Measurements from ENCODE around the gene RALGDS. TPM values are rescaled to one million over a fixed set of nuclear protein-coding genes. Genes with fewer than 3 reads are reported as not detected.
"Not testable (repeated sequence)": the region's sequence is repeated elsewhere in the genome, so short reads cannot be mapped to it uniquely, and the experiment has no call there.

Gene RALGDS
- polyA plus RNA-seq, 10 donors = 39.8 to 59.2 (median 47.4) TPM

DNA sequence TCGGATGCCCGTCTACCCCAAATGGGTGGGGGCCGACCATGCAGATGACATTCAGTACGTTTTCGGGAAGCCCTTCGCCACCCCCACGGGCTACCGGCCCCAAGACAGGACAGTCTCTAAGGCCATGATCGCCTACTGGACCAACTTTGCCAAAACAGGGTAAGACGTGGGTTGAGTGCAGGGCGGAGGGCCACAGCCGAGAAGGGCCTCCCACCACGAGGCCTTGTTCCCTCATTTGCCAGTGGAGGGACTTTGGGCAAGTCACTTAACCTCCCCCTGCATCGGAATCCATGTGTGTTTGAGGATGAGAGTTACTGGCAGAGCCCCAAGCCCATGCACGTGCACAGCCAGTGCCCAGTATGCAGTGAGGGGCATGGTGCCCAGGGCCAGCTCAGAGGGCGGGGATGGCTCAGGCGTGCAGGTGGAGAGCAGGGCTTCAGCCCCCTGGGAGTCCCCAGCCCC lies 50.5 kb downstream of the RALGDS start:
- DNase-seq = not testable (repeated sequence)

DNA sequence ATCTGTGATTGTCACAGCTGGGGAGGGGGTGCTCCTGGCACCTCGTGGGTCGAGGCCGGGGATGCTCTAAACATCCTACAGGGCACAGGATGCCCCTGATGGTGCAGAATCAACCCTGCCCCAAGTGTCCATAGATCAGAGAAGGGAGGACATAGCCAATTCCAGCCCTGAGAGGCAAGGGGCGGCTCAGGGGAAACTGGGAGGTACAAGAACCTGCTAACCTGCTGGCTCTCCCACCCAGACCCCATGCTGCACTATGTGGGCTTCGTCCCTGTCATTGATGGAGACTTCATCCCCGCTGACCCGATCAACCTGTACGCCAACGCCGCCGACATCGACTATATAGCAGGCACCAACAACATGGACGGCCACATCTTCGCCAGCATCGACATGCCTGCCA lies 52.6 kb downstream of the RALGDS start:
- DNase-seq = not testable (repeated sequence)

GRCh38 chr9:133067813-133068212 lies 53.2 kb downstream of the RALGDS start:
- DNase-seq = no peak

DNA sequence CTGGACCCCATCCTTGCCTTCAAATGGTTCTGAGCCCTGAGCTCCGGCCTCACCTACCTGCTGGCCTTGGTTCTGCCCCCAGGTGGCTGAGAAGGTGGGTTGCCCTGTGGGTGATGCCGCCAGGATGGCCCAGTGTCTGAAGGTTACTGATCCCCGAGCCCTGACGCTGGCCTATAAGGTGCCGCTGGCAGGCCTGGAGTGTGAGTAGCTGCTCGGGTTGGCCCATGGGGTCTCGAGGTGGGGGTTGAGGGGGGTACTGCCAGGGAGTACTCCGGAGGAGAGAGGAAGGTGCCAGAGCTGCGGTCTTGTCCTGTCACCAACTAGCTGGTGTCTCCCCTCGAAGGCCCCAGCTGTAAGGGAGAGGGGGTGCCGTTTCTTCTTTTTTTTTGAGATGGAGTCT lies 54.0 kb downstream of the RALGDS start:
- DNase-seq = no peak

DNA sequence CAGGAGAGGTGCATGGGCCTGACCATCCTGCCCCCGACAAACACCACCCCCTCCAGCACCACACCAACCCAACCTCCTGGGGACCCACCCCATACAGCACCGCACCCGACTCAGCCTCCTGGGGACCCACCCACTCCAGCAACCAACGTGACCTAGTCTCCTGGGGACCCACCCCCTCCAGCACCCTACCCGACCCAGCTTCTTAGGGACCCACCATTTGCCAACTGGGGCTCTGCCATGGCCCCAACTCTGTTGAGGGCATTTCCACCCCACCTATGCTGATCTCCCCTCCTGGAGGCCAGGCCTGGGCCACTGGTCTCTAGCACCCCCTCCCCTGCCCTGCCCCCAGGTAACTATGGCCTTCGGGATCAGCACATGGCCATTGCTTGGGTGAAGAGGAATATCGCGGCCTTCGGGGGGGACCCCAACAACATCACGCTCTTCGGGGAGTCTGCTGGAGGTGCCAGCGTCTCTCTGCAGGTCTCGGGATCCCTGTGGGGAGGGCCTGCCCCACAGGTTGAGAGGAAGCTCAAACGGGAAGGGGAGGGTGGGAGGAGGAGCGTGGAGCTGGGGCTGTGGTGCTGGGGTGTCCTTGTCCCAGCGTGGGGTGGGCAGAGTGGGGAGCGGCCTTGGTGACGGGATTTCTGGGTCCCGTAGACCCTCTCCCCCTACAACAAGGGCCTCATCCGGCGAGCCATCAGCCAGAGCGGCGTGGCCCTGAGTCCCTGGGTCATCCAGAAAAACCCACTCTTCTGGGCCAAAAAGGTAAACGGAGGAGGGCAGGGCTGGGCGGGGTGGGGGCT lies 54.7 kb downstream of the RALGDS start:
- DNase-seq = no peak

DNA sequence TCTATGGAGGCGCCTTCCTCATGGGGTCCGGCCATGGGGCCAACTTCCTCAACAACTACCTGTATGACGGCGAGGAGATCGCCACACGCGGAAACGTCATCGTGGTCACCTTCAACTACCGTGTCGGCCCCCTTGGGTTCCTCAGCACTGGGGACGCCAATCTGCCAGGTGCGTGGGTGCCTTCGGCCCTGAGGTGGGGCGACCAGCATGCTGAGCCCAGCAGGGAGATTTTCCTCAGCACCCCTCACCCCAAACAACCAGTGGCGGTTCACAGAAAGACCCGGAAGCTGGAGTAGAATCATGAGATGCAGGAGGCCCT lies 56.0 kb downstream of the RALGDS start:
- no peak for DNase-seq

DNA sequence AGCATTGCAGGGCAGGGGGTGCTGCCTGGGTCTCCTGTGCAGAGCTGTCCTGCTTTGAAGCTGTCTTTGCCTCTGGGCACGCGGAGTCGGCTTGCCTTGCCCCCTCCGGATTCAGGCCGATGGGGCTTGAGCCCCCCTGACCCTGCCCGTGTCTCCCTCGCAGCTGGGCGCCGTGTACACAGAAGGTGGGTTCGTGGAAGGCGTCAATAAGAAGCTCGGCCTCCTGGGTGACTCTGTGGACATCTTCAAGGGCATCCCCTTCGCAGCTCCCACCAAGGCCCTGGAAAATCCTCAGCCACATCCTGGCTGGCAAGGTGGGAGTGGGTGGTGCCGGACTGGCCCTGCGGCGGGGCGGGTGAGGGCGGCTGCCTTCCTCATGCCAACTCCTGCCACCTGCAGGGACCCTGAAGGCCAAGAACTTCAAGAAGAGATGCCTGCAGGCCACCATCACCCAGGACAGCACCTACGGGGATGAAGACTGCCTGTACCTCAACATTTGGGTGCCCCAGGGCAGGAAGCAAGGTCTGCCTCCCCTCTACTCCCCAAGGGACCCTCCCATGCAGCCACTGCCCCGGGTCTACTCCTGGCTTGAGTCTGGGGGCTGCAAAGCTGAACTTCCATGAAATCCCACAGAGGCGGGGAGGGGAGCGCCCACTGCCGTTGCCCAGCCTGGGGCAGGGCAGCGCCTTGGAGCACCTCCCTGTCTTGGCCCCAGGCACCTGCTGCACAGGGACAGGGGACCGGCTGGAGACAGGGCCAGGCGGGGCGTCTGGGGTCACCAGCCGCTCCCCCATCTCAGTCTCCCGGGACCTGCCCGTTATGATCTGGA lies 56.6 kb downstream of the RALGDS start:
- DNase-seq = no peak

DNA sequence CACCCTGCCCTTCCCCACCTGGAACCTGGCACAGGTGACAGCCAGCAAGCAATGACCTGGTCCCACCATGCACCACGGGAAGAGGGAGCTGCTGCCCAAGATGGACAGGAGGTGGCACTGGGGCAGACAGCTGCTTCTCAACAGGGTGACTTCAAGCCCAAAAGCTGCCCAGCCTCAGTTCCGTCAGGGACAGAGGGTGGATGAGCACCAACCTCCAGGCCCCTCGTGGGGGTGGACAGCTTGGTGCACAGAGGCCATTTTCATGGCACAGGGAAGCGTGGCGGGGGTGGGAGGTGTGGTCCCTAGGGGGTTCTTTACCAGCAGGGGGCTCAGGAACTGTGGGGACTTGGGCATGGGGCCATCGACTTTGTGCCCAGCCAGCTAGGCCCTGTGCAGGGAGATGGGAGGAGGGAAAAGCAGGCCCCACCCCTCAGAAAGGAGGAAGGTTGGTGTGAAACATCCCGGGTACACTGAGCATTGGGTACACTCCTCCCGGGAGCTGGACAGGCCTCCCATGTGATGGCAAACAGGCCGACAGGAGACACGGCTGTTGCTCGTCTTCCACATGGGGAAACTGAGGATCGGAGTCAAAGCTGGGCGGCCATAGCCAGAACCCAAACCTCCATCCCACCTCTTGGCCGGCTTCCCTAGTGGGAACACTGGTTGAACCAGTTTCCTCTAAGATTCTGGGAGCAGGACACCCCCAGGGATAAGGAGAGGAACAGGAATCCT lies 57.4 kb downstream of the RALGDS start:
- no peak for DNase-seq

DNA sequence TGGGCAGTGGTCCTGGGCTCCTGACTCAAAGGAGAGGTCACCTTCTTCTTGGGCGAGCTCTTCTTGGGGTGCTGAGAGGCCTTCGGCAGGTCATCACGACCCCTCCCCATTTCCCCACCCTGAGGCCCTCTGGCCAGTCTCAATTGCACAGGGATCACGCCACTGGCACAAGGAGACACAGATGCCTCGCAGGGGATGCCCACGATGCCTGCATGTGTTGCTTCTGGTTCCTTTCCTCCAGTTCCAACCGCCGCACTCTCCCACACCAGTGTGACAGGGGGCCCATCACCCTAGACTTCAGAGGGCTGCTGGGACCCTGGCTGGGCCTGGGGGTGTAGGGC lies 57.9 kb downstream of the RALGDS start:
- no peak for DNase-seq

- DNase-seq = not testable (repeated sequence)
Measured at GRCh38 chr9:133062569-133062968, 58.5 kb downstream of the RALGDS start.

DNA sequence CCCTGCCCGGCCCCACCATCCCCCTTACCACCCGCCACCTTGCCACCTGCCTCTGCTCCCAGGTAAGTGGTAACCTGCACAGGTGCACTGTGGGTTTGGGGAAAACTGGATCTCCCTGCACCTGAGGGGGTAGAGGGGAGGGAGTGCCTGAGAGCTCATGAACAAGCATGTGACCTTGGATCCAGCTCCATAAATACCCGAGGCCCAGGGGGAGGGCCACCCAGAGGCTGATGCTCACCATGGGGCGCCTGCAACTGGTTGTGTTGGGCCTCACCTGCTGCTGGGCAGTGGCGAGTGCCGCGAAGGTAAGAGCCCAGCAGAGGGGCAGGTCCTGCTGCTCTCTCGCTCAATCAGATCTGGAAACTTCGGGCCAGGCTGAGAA lies 59.3 kb downstream of the RALGDS start, which contains the start of gene CEL:
TSS of gene CEL (plus strand) at position 218 of the 382 bp plus-strand sequence. CDS start at position 240, 22 bp downstream.
- not testable (repeated sequence) for DNase-seq

DNA sequence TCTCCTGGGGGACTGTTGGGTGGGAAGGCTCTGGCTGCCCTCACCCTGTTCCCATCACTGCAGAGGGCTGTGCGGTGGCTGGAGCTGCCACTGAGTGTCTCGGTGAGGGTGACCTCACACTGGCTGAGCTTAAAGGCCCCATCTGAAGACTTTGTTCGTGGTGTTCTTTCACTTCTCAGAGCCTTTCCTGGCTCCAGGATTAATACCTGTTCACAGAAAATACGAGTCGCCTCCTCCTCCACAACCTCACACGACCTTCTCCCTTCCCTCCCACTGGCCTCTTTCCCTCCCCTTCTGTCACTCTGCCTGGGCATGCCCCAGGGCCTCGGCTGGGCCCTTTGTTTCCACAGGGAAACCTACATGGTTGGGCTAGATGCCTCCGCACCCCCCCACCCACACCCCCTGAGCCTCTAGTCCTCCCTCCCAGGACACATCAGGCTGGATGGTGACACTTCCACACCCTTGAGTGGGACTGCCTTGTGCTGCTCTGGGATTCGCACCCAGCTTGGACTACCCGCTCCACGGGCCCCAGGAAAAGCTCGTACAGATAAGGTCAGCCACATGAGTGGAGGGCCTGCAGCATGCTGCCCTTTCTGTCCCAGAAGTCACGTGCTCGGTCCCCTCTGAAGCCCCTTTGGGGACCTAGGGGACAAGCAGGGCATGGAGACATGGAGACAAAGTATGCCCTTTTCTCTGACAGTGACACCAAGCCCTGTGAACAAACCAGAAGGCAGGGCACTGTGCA lies 59.8 kb downstream of the RALGDS start:
- not testable (repeated sequence) for DNase-seq

DNA sequence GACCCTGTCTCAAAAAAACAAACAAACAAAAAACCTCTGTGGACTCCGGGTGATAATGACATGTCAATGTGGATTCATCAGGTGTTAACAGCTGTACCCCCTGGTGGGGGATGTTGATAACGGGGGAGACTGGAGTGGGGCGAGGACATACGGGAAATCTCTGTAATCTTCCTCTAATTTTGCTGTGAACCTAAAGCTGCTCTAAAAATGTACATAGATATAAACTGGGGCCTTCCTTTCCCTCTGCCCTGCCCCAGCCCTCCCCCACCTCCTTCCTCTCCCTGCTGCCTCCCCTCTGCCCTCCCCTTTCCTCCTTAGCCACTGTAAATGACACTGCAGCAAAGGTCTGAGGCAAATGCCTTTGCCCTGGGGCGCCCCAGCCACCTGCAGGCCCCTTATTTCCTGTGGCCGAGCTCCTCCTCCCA lies 60.6 kb downstream of the RALGDS start:
- DNase-seq = no peak

- no peak for DNase-seq
Measured at GRCh38 chr9:133059623-133060022, 61.4 kb downstream of the RALGDS start.

GRCh38 chr9:133058550-133059320 lies 62.3 kb downstream of the RALGDS start:
- no peak for DNase-seq

GRCh38 chr9:133058071-133058470 lies 63.0 kb downstream of the RALGDS start:
- no peak for DNase-seq

- no peak for DNase-seq
Measured at GRCh38 chr9:133057553-133057952, 63.5 kb downstream of the RALGDS start.

GRCh38 chr9:133057006-133057405 lies 64.0 kb downstream of the RALGDS start:
- DNase-seq = peak; percentile 46 to 63 (median 49)

GRCh38 chr9:133056533-133056932 lies 64.5 kb downstream of the RALGDS start:
- DNase-seq = no peak

GRCh38 chr9:133055788-133056420 lies 65.1 kb downstream of the RALGDS start:
- DNase-seq = no peak

All from muscle of back (tissue), 11 donors.